ENCODE data around the gene DNAJC27.

- TF ChIP-seq POLR2A (IDR thresholded peaks at IDR 0.05) (no peak), CTCF (IDR thresholded peaks at IDR 0.05) (no peak)
These were observed 62.1 kb downstream of the DNAJC27 start for GRCh38 chr2:24909555-24910177.

All from testis (tissue), 2 donors.